ENCODE measurements around the gene CFAP299.

- no peak for TF ChIP-seq CTCF (IDR thresholded peaks at IDR 0.05)
- TF ChIP-seq POLR2A (IDR thresholded peaks at IDR 0.05) = no peak
- no peak for TF ChIP-seq EP300 (IDR thresholded peaks at IDR 0.05)
- TF ChIP-seq POLR2AphosphoS5 (IDR thresholded peaks at IDR 0.05) = no peak
Measured at GRCh38 chr4:80726471-80726870, 390.9 kb downstream of the CFAP299 start.

Data from gastroesophageal sphincter (tissue), 3 donors.